ENCODE results near the gene SLC38A9. TPM values are rescaled to one million over a fixed set of nuclear protein-coding genes. Genes with fewer than 3 reads are reported as not detected.

SLC38A9 gene
- total RNA-seq, 2 donors from 2014 or later = 18.7 to 34.2 TPM

- Mint-ChIP-seq H3K4me1 (ENCODE audit: low read depth in 2 of 2) (no peaks in the 10 kb centered on the region), H3K27me3 (no peaks in the 10 kb centered on the region), H3K27ac (no peak overlapping the region), H3K36me3 (no peaks in the 10 kb centered on the region), H3K9me3 (no peaks in the 10 kb centered on the region), H3K4me3 (no peak overlapping the region)
- ATAC-seq (no peak), DNase-seq (ENCODE audit: low spot score) (no peak)
Observed at GRCh38 chr5:55626790-55627189, 85.3 kb downstream of the SLC38A9 start.

- Mint-ChIP-seq H3K4me1 (ENCODE audit: low read depth in 2 of 2) (no peaks in the 10 kb centered on the region), H3K27me3 (no peaks in the 10 kb centered on the region), H3K9me3 (no peaks in the 10 kb centered on the region), H3K27ac (no peak overlapping the region), H3K36me3 (no peaks in the 10 kb centered on the region), H3K4me3 (no peak overlapping the region)
- ATAC-seq (no peak), DNase-seq (ENCODE audit: low spot score) (no peak)
Observed at GRCh38 chr5:55625913-55626312, 86.2 kb downstream of the SLC38A9 start.

- Mint-ChIP-seq H3K27ac (no peak overlapping the region), H3K4me1 (ENCODE audit: low read depth in 2 of 2) (no peaks in the 10 kb centered on the region), H3K9me3 (no peaks in the 10 kb centered on the region), H3K36me3 (no peaks in the 10 kb centered on the region), H3K4me3 (no peak overlapping the region), H3K27me3 (no peaks in the 10 kb centered on the region)
- no peak for DNase-seq (ENCODE audit: low spot score)
- ATAC-seq = no peak
Observed at GRCh38 chr5:55625589-55625909, 86.6 kb downstream of the SLC38A9 start.

GRCh38 chr5:55624841-55625588 lies 87.1 kb downstream of the SLC38A9 start:
- Mint-ChIP-seq H3K27me3 (no peaks in the 10 kb centered on the region), H3K4me1 (ENCODE audit: low read depth in 2 of 2) (no peaks in the 10 kb centered on the region), H3K9me3 (no peaks in the 10 kb centered on the region), H3K4me3 (no peak overlapping the region), H3K27ac (no peak overlapping the region), H3K36me3 (no peaks in the 10 kb centered on the region)
- DNase-seq (ENCODE audit: low spot score) (no peak), ATAC-seq (no peak)

GRCh38 chr5:55623789-55624188 lies 88.3 kb downstream of the SLC38A9 start:
- no peak for DNase-seq (ENCODE audit: low spot score)
- no peaks in the 10 kb centered on the region for H3K36me3 Mint-ChIP-seq
- no peaks in the 10 kb centered on the region for H3K9me3 Mint-ChIP-seq
- no peak for ATAC-seq
- H3K27me3 Mint-ChIP-seq = no peaks in the 10 kb centered on the region
- no peak overlapping the region for H3K4me3 Mint-ChIP-seq
- no peaks in the 10 kb centered on the region for H3K4me1 Mint-ChIP-seq (ENCODE audit: low read depth in 2 of 2)
- no peak overlapping the region for H3K27ac Mint-ChIP-seq

- no peak for ATAC-seq
- no peak overlapping the region for H3K27ac Mint-ChIP-seq
- no peaks in the 10 kb centered on the region for H3K36me3 Mint-ChIP-seq
- H3K9me3 Mint-ChIP-seq = no peaks in the 10 kb centered on the region
- no peaks in the 10 kb centered on the region for H3K27me3 Mint-ChIP-seq
- no peak overlapping the region for H3K4me3 Mint-ChIP-seq
- no peaks in the 10 kb centered on the region for H3K4me1 Mint-ChIP-seq (ENCODE audit: low read depth in 2 of 2)
- no peak for DNase-seq (ENCODE audit: low spot score)
Observed at GRCh38 chr5:55622460-55622859, 89.7 kb downstream of the SLC38A9 start.

GRCh38 chr5:55621229-55621628 lies 90.9 kb downstream of the SLC38A9 start:
- Mint-ChIP-seq H3K9me3 (no peaks in the 10 kb centered on the region), H3K4me1 (ENCODE audit: low read depth in 2 of 2) (no peaks in the 10 kb centered on the region), H3K4me3 (no peak overlapping the region), H3K27ac (no peak overlapping the region), H3K27me3 (no peaks in the 10 kb centered on the region), H3K36me3 (no peaks in the 10 kb centered on the region)
- DNase-seq (ENCODE audit: low spot score) (no peak), ATAC-seq (no peak)

- no peaks in the 10 kb centered on the region for H3K9me3 Mint-ChIP-seq
- H3K4me3 Mint-ChIP-seq = no peak overlapping the region
- DNase-seq (ENCODE audit: low spot score) (no peak), ATAC-seq (no peak)
- no peaks in the 10 kb centered on the region for H3K27me3 Mint-ChIP-seq
- no peaks in the 10 kb centered on the region for H3K4me1 Mint-ChIP-seq (ENCODE audit: low read depth in 2 of 2)
- H3K27ac Mint-ChIP-seq = no peak overlapping the region
- H3K36me3 Mint-ChIP-seq = no peaks in the 10 kb centered on the region
Observed at GRCh38 chr5:55620766-55621160, 91.4 kb downstream of the SLC38A9 start.

- ATAC-seq (no peak), DNase-seq (ENCODE audit: low spot score) (no peak)
- Mint-ChIP-seq H3K36me3 (no peaks in the 10 kb centered on the region), H3K27me3 (no peaks in the 10 kb centered on the region), H3K27ac (no peak overlapping the region), H3K4me3 (no peak overlapping the region), H3K9me3 (no peaks in the 10 kb centered on the region), H3K4me1 (ENCODE audit: low read depth in 2 of 2) (no peaks in the 10 kb centered on the region)
Observed at GRCh38 chr5:55620009-55620765, 91.9 kb downstream of the SLC38A9 start.

GRCh38 chr5:55618318-55618717 lies 93.8 kb downstream of the SLC38A9 start:
- Mint-ChIP-seq H3K4me1 (ENCODE audit: low read depth in 2 of 2) (no peaks in the 10 kb centered on the region), H3K27ac (no peak overlapping the region), H3K27me3 (no peaks in the 10 kb centered on the region), H3K4me3 (no peak overlapping the region), H3K36me3 (no peaks in the 10 kb centered on the region), H3K9me3 (no peaks in the 10 kb centered on the region)
- ATAC-seq = no peak
- no peak for DNase-seq (ENCODE audit: low spot score)

GRCh38 chr5:55613112-55613868 lies 98.8 kb downstream of the SLC38A9 start:
- Mint-ChIP-seq H3K4me3 (no peak overlapping the region), H3K4me1 (ENCODE audit: low read depth in 2 of 2) (no peaks in the 10 kb centered on the region), H3K36me3 (no peaks in the 10 kb centered on the region), H3K9me3 (no peaks in the 10 kb centered on the region), H3K27ac (no peak overlapping the region), H3K27me3 (no peaks in the 10 kb centered on the region)
- ATAC-seq (no peak), DNase-seq (ENCODE audit: low spot score) (no peak)

- no peak for ATAC-seq
- Mint-ChIP-seq H3K4me3 (no peak overlapping the region), H3K4me1 (ENCODE audit: low read depth in 2 of 2) (no peaks in the 10 kb centered on the region), H3K27me3 (no peaks in the 10 kb centered on the region), H3K36me3 (no peaks in the 10 kb centered on the region), H3K9me3 (no peaks in the 10 kb centered on the region), H3K27ac (no peak overlapping the region)
- no peak for DNase-seq (ENCODE audit: low spot score)
Observed at GRCh38 chr5:55610542-55610941, 101.6 kb downstream of the SLC38A9 start.

- ATAC-seq (no peak), DNase-seq (ENCODE audit: low spot score) (no peak)
- H3K4me3 Mint-ChIP-seq = no peak overlapping the region
- H3K4me1 Mint-ChIP-seq (ENCODE audit: low read depth in 2 of 2) = no peaks in the 10 kb centered on the region
- H3K27ac Mint-ChIP-seq = no peak overlapping the region
- H3K36me3 Mint-ChIP-seq = no peaks in the 10 kb centered on the region
- H3K27me3 Mint-ChIP-seq = no peaks in the 10 kb centered on the region
- H3K9me3 Mint-ChIP-seq = no peaks in the 10 kb centered on the region
Observed at GRCh38 chr5:55609413-55609812, 102.7 kb downstream of the SLC38A9 start.
